OCI-M1 (cell line): ENCODE data around the gene HBM.
A peak's percentile ranks its signal among the peaks of the same experiment; 100 is the strongest.
"Not testable (repeated sequence)": the region's sequence is repeated elsewhere in the genome, so short reads cannot be mapped to it uniquely, and the experiment has no call there.

Experiments used
- DNase-seq: peaks from one replicate; lab custom pipeline; 2025; lab: John Stamatoyannopoulos, UW

Gene HBM, protein sequence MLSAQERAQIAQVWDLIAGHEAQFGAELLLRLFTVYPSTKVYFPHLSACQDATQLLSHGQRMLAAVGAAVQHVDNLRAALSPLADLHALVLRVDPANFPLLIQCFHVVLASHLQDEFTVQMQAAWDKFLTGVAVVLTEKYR

DNA sequence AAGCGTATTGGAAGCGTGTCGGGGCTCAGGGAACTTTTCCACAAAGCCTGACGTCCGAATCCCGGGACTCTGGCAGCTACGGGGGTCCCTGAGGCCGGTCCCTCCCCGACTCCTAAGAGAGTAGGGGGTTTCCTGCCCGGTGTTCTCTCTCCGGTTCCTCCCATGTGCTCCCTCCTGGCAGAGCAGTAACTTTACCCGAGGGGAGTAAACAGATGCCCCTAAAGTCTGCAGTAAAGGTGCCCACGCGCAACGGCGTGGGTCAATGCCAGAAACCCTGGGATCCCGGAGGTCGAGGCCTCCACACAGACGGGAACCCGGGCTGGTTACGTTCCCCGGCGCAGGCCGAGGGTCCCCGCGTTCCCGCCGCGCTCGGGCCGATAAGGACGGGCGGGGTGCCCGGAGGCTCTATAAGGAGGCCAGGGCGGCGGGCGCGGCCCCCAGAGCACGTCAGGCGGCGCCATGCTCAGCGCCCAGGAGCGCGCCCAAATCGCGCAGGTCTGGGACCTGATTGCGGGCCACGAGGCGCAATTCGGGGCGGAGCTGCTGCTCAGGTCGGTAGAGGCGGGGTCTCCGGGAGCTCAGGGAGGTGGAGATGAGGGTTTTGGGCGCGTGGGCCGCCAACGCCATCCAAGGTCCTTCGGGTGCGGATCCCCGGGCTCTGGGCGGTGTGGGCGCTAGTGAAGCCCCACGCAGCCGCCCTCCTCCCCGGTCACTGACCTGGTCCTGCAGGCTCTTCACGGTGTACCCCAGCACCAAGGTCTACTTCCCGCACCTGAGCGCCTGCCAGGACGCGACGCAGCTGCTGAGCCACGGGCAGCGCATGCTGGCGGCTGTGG, at the start of gene HBM:
TSS of gene HBM (plus strand) at position 440 of the 836 bp plus-strand sequence. CDS start at position 460, 20 bp downstream.
- no peak for DNase-seq

GRCh38 chr16:116015-116414, 49.8 kb upstream of the HBM start:
- DNase-seq, result no peak

DNA sequence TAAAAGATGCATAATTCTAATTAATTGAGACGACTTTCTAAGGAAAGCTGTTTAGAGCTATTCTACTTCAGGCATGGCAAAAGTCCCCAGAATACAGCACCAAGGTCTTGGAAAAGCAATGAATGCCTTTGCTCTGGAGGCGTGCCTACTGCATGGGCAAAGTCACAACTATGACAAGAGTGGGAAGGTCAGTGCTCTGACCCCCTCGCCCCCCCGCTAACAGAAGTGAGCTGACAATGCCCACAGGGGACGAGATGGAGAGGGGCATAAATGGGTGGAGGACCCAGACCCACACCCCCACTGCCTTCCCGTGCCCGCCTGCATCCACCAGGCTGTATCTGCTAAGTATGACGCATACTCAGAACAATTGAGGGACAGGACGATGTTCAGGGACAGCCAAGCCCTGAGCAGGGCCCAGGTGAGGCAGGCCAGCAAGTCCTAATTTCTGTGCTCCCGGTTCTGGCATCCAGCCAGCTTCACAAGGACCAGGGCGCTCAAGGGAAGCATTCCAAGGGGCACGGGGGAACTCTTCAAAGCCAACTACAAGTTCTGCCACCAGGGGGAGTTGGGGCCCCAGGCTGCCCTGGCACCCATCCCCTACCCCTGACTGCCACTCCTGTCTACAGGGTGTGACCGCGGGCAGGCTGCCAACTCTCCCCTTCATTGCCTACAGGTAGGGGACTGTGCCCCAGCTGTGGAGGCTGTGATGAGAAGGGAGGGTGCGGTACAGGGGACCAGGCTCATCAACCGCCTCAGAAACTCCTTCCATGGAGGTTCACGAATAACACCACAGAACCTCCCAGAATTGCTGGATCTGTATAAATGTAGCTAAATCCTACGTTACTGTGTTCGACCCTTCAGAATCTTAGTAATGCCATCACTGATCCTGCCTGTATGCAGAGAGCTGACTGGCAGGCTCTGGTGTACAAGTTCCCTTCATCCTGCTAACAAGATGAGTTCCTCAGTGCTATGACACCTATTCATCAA, 48.1 kb upstream of the HBM start:
- peak; percentile 65 for DNase-seq

- no peak for DNase-seq
Observed at GRCh38 chr16:118857-119256, 46.9 kb upstream of the HBM start.

GRCh38 chr16:119295-119694, 46.5 kb upstream of the HBM start:
- DNase-seq, result no peak

DNA sequence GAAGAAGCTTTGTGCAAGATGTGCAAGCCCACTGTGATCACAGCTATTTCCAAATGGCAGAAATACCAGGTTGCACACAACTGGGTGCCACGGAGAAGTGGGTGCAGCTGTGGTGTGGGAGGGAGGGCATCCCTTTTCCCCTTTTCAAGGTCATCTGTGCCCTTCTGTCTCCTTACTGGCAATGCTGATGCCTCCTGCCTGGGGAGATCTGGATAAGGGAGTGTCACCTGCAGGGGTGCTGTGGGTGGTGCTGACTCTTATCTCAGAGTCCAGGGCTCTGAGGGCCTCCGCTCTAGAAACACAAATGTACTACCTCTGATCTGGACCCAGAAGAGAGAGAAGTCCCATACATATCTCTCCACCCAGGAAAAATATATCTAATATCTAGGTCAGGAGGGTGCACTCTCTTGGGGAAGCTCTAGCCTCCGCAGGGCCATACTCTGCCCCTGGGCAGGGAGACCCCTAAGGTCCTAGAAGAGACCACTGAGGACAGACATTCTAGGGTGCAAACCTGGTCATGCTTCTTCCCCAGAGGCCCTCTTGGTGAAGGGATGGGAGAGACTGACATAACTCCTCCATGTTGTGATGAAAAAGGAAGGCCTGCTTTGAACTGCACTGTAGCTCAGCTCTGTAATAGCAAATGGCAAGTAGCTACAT, 45.8 kb upstream of the HBM start:
- DNase-seq, result peak; percentile 41

- no peak for DNase-seq
Observed at GRCh38 chr16:120756-121155, 45.0 kb upstream of the HBM start.

DNA sequence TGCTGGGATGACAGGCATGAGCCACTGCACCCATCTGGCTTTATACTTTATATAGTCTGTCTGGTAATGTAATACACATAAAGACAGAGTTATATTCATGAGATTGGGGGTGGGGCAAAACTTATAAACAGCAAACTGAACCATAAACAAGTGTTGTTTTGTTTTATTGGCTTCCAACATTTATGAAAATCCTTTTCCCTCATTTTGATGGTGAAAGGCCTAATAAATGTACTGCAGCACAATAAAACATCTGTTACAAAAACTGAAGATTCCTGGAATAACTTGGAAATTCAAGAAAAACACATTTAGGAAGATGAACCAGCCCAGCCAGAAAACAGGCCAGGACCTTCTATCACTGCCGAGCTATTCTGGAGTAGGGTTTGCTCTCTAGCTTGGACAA, 43.4 kb upstream of the HBM start:
- DNase-seq, result no peak

- not testable (repeated sequence) for DNase-seq
Observed at GRCh38 chr16:123558-124350, 42.0 kb upstream of the HBM start.

DNA sequence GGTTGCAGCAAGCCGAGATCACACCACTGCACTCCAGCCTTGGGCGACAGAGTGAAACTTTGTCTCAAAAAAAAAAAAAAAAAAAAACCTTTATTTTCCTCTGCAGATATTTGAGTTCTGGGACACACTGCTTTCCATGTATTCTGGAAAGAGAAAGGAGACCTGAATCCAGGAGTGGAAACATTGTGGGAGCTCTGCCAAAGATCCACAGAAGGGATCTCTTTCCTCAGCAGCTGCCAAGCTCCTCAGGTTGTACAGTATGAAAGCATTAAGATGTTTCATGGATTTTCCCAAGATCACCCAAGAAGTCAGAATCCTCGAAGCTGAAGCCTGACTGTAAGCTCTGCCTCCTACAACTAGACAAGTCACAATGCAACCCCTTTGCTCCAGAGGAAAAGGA, 40.8 kb upstream of the HBM start:
- DNase-seq, result no peak

DNA sequence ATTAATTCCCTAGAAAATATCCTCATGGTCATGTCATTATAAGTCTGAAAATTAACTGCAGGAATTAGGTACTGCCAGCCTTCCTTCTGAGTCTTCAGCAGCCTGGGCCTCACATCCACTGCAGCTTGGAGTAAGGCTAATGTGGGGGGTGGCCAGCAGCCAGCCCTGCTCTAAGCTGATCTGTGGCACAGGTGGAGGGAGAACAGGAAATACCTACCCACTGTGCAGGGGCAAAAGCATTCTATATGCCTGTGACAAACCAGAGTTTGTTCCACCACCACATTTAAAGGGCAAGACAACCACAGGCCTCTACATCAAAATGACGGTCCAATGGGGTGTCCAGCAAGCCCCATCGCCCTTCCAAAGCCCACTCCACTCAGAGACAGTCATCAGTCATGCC, 36.7 kb upstream of the HBM start:
- no peak for DNase-seq

- DNase-seq, result no peak
Observed at GRCh38 chr16:130533-131173, 35.1 kb upstream of the HBM start.

DNA sequence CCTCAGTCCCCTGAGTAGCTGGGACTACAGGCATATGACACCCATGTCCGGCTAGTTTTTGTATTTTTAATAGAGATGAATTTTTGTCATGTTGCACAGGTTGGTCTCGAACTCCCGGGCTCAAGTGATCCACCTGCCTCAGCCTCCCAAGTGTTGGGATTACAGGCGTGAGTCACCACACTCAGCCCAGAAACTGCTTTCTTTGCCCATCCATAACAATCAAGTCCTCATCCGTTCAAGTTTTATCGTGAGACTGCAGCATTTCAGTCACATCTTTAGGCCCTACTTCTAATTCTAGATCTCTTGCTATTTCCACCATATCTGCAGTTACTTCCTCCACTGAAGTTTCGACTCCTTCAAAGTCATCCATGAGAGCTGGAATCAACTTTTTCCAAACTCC, 33.7 kb upstream of the HBM start:
- no peak for DNase-seq

- DNase-seq, result no peak
Observed at GRCh38 chr16:133716-134115, 32.1 kb upstream of the HBM start.

- DNase-seq, result peak; percentile 45
Observed at GRCh38 chr16:138049-138417, 27.7 kb upstream of the HBM start.

DNA sequence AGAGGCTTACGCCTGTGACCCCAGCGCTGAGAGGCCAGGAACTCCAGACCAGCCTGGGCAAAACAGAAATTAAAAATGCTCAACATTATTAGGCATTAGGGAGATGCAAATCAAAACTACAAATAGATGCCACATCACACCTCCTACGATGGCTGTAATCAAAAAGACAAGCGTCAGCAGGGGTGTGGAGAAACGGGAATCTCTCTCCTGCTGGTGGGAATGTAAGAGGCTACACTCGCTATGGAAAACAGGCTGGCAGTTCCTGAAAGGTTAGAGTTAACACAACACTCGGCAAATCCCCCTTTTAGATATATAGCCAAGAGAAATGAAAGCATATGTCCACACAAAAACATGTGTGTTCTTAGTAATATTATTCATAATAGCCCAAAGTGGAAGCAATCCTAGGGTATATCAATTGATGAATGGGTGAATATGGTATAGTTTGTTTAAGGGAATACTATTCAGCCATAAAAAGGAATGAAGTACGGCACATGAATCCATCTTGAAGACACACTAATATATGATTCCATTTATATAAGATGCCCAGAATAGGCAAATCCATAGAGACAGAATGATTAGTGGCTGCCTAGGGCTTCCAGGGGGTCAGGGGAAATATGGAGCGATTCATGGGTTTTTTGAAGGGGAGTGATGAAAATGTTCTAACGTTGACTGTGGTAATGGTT, 25.5 kb upstream of the HBM start:
- DNase-seq, result no peak

- no peak for DNase-seq
Observed at GRCh38 chr16:142405-142967, 23.3 kb upstream of the HBM start.

GRCh38 chr16:143047-143446, 22.7 kb upstream of the HBM start:
- DNase-seq, result peak; percentile 76

DNA sequence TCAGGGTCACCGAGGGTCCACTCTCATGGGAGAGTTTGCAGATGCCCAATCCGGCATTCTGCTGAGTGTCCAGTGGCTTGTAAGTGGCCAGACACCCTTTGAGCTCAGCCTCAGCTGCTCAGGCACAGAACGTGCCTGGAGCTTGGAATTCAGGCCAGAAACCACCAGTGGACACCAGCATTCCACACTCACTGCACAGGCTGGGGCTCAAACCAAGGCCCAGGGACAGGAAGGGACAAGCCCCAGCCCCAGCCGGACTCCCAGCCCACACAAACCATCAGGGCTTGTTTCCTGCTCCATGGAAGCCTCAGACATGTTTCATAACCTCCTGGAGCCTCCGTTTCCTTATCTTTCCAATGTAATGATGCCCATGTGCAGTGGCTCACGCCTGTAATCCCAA, 22.3 kb upstream of the HBM start:
- no peak for DNase-seq

DNA sequence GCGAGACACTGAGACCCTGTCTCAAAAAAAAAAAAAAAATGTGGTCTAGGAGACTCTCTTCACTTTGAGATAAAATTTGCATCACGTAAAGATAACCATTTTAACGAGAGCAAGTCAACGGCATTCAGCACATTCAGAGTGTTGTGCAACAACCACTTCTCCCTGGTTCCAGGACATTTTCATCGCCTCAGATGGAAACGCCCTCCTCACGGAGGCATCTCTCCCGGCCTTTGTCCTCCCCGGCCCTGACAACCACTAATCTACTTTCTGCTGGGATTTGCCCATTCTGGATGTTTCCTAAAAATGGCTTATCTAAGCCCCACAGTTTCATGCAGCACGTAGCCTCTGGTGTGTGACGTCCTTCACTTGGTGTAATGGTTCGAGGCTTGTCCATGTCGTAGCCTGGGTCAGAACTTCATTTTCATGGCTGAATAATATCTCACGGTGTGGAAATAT, 21.0 kb upstream of the HBM start:
- DNase-seq, result peak; percentile 63
